GM19238 (cell line): ENCODE data around the gene OR52H1.
"Not testable (repeated sequence)": the region's sequence is repeated elsewhere in the genome, so short reads cannot be mapped to it uniquely, and the experiment has no call there.

ENCODE experiments used
- DNase-seq: peaks from one replicate; pipeline ENCODE4 v3.0.0; 2011; ENCODE audit warnings: low spot score; ENCODE audit not compliant: insufficient read length

Gene OR52H1

DNA sequence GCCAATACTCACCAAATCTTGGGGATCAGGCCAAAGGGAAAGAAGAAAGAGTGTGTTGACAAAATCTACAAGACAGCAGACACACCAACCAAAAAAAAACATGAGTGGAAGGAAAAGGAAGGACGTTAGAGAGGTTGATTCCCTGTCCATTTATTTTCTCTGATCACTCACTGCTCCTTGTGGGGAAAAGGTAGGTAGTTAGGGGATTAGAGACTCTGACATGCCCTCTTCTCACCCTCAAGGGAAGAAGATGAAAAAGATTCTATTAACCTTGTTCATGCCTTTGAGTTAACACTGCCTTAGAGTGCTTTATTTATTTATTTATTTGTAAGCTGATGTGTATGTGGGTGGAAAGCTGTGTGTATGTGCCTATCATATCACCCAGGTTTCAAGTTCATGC, at the start of gene OR52H1:
Gene OR52H1 (minus strand): TSS at position 101 of the 400 bp plus-strand sequence. CDS start 3,035 bp downstream, outside the sequence.
- no peak for DNase-seq

DNA sequence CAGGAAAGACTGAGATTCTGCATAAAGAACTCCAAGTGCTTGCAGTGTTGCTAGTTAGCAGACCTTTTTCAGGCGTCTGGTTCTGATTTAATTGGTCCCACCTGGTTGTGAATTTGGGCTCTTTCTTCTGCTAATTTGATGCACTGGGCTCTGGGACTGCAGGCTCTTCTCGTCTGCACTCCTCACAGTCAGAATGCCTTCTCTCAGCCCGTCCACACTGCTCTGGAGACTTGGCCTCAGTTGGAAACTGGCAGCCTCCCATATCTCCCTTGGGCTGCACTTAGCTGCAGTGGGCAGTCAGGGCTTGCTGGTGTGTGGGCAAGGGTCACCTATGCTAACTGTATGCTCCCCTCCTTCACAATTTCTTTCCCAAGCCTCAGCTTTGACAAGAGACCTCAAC, 49.6 kb upstream of the OR52H1 start:
- no peak for DNase-seq

DNA sequence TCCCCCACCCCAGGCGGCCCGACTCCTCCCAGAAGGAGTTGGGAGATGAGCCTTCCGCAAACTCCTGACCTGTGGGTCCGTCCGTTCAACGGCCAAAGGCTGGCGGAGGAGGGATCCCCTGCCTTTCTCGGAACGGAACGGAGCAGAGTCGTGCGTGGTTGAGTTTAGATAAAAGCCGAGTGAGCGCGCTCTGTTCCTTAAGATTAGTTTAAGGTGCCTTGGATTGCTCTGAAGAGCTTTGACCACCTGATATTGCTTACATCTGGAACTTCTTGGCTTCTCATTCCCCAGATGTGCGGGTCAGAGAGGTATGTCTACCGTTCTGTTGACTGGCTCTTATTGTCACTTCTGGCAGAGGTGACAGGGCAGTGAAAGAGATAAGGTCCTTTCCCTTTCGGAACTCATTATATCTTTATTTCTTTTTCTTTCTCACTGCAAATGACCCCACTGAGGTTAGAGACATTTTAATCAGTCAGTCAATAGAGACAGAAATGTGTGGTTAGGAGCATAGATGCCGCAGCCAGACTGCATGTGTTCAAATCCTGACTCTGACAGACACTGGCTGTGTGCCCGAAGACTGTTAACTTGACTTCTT, 48.4 kb upstream of the OR52H1 start, which contains the start of gene TRIM6:
Gene TRIM6 (plus strand): TSS at position 31 of the 595 bp plus-strand sequence. CDS start 261 bp downstream, at position 292.
- peak; percentile 16 for DNase-seq

DNA sequence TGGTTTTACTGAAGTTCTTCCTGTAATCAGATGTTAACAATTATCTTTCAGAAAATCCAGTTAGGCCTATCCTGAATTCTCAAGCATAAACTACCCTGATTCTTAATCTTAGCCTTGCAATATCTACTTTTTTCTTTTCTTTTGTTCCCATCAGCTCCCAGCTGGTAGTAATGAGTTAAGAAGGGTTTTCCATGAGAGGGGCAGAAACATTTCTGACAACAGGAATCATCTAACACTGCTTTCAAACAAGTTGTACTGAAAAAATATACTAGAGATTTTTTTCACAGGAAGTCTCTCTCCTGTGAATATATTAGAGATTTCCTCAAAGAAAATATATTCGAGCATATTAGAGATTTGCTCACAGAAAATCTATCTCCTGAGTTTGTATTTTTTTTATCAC, 44.8 kb upstream of the OR52H1 start:
- no peak for DNase-seq

DNA sequence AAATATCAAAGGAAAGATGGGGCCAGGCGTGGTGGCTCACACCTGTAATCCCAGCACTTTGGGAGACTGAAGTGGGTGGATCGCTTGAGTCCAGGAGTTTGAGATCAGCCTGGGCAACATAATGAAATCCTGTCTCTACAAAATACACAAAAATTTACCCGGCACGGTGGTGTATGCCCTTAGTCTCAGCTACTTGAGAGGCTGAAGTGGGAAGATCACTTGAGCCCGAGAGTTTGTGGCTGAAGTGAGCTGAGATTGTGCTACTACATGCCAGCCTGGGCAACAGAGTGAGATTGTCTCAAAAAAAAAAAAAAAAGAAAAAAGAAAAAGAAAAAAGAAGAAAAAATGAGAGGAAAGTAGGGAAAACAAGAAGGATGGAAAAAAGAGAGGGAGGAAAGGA, 44.3 kb upstream of the OR52H1 start:
- no peak for DNase-seq

DNA sequence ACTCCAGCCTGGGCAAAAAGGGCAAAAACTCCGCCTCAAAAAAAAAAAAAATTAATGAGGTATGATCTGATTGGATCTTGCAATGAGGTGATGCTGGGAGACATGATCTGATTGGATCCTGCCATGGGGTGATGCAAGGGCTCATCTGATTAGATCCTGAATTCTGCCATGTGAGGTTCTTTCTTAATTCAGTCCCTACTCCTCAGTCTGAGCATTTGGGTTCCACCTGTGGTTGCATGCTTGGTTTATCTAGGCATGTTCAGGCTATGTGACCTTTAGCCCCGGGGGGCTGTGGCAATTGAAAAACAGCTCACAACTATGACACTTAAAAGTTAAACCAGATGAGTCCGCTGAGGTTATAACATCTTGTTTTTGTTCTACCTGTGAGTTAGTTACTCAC, 43.3 kb upstream of the OR52H1 start:
- DNase-seq, result no peak

DNA sequence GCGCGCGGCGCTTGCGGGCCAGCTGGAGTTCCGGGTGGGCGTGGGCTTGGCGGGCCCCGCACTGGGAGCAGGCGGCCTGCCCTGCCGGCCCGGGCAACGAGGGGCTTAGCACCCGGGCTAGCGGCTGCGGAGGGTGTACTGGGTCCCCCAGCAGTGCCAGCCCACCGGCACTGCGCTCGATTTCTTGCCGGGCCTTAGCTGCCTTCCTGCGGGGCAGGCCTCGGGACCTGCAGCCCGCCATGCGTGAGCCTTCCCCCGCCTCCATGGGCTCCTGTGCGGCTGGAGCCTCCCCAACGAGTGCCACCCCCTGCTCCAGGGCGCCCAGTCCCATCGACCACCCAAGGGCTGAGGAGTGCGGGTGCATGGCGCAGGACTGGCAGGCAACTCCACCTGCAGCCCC, 41.6 kb upstream of the OR52H1 start:
- not testable (repeated sequence) for DNase-seq

DNA sequence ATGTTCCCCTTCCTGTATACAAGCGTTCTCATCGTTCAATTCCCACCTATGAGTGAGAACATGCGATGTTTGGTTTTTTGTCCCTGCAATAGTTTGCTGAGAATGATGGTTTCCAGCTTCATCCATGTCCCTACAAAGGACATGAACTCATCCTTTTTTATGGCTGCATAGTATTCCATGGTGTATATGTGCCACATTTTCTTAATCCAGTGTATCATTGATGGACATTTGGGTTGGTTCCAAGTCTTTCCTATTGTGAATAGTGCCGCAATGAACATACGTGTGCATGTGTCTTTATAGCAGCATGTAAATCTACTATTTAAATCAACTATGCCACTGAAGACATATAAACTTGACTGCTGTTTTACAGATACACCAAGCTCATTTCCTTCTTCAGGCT, 36.1 kb upstream of the OR52H1 start:
- DNase-seq, result not testable (repeated sequence)

DNA sequence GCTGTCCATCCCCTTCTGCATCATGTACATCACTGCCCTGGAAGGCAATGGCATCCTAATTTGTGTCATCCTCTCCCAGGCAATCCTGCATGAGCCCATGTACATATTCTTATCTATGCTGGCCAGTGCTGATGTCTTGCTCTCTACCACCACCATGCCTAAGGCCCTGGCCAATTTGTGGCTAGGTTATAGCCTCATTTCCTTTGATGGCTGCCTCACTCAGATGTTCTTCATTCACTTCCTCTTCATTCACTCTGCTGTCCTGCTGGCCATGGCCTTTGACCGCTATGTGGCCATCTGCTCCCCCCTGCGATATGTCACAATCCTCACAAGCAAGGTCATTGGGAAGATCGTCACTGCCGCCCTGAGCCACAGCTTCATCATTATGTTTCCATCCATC, 32.7 kb upstream of the OR52H1 start:
- no peak for DNase-seq

DNA sequence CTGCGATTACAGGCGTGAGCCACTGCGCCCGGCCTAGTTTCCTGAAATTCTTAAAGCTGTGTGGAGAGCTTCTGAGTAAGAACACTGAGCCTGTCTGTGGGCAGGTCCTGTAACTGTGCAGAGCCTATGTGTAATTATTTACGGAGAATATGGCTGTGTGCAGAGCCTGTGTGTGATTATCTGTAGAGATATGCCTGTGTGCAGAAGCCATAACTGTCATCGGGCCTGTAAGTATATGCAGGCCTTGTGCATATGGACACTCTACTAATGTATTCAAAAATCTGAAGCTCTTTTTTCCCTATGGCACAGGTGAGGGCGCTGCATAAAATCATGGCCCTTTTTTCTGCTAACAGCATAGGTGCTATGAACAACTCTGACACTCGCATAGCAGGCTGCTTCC, 32.2 kb upstream of the OR52H1 start, which contains the start of gene OR52B6:
Gene OR52B6 (plus strand): TSS at position 301 of the 400 bp plus-strand sequence. CDS start 0 bp downstream, at position 301.
- DNase-seq, result no peak

DNA sequence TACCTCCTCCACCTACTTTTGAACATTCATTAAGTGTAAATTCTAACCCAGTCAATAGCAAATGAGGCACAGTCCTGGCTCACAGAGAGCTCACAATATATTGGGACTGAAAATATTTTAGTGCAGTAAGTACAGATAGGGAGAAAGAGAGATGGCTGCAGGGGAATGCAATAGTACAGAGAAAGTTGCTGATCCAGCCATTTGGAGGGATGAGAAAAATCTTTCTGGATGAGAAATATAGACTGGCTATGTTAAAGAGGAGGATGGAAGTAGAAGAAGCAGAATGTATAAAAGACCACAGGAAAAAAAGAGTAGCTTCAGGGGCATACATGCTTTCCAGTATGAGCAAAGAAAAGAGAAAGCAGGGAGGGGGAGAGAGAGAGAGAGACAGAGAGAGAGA, 28.8 kb upstream of the OR52H1 start:
- DNase-seq, result no peak

DNA sequence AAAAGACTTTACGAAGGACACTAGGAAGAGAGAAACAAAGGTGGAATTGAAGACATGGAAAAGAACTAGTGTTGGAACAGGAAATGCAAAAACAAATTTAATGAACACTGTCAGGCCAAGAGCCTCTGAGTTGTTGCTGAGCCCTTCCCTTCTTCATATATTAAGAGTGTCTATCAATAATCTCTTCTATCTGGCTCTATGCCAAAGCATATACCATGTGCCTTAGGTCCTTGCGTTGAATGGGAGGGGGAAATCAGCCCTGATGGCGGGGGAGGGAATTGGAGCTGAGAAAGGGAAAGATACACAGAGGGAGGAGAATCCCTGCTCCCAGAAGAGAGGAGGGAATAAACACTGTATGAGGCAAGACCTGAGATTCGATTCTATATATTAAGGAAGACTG, 26.8 kb upstream of the OR52H1 start:
- no peak for DNase-seq

DNA sequence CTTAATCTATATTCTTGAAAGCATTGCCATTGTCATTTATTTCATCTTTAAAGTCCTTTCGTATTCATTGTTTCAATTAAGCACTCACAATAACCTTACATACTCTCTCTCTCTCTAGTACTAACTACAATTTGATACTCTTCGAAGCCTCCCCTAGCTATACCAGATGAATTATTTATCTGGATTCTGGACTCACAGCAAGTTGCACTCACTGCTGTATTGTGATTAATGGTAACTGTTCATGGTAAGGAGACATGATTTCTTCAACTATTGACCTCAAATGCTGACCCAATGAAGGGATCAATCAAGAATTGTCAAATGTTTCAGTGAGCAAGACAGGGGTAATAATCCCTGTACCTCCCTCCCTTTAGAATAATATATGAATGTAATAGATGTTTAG, 26.3 kb upstream of the OR52H1 start:
- no peak for DNase-seq

DNA sequence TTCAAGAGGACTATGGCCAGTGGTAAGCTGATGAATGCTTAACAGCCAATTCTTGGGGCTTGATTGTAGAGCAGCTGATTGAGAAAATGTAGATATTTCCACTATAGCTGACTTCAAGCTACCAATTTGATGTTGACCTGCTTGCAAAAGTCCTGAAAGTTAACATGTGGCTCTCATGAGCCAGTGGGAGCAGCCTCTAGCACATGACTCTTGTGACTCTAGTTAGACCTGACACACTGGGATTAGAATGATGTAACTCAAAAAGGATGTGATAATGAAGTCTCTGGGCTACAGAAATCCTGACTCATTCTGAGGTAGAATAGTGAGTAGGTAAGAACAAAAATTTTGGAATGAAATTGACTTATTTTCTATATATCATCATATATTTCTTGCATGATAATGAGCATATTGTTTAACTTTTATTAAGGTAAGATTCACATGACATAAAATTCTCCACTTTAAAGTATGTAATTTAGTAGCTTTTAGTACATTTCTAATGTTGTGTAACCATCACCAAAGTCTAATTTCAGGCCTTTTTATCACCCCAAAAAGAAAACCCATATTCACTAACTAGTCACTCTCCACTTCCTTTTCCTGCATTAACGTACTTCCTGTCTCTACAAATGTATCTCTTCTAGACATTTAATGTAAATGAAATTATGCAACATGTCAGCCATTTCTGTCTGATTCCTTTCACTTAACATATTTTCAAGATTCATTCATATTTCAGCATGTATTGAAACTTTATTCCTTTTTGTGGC, 16.1 kb upstream of the OR52H1 start:
- no peak for DNase-seq

DNA sequence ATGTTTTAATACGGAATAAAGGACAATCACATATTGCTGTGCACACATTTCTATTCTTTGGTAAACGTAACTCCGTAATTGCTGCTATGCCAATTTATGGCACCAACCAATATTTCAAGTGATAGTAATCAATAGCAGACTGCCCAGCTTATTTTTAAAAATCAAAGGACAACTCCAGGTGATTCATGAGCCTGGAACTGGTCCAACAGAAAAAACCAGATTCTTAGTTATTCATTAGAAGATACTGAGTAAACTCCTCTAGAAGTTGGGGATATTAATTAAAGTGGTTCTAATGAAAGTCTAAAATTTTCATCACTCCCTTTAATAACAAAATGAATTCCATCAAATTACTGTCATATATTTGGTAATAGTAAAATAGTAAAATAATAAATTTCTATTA, 9.4 kb upstream of the OR52H1 start:
- DNase-seq, result no peak

DNA sequence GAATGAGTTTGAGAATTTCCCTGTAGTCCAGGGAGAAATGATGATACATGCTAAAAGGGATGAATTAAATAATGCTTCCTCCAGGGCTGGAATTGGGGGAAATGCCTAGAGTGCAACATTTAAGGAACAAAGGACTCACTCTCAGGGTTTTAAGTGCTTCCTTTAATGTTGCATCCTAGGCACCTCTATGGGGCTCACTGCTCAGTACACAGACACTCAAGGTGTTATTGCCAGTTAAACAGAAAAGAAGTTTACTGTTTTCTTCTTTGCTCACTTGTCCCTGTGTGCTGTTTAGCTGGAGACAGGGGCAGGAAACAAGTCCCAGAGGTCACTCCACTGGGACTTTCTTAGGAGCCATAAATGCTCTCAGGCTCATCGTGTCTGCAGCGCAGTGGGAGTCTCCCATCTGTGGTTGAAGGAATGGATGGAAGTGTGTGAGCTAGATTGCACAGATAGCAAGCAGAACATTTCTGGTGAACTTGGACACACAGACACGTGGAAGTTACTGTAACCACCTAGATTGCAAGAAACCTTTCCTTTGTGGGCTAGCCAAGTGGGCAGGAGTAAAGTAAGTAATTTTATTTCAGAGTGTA, 8.4 kb upstream of the OR52H1 start:
- no peak for DNase-seq

DNA sequence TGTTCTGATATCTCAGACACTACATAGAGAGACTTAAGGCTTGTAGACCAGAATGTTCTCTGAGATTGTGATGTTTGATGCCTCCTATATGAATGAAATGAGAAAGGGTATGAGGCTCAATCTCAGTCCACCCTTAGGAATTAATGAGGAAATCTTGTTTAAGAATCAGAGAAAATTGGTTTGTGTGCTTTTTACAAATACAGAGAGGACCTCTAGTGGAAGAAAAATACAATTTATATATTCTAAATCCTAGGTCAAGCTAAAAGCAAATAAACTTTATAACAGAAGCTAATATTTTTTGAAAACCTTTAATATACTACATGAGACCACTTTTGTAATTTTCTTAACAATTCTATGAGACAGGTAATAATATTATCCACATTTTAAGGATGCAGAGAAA, 5.0 kb upstream of the OR52H1 start:
- DNase-seq, result no peak

DNA sequence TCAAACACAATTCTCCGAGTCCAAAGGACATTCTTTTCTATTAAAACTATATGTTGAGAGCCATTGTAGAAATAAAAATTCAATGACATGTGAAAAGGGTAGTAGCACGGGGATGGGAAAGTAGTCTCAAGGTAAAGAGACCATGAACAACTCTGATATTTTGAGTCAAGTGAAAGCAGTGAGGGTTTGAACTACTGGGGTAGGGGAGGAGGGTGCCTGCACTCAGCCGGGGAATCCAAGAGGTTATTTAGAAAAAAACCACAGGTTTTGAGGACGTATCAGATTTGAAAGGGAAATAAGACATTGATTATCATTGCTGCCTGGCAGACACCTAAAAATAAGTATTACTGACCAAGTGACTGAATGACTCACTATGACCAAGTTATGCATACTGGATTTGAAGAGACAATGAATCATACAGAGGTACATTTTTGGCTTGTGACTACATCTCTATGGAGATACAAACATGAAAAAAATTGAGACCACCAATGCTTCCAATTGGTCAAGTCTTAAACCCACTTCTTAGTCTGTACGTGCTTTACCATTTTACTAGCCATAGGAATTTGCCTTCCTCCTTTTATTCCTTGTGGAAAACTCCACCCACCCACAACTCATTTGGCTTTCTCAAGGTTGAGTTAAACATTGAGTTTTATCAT, 2.2 kb upstream of the OR52H1 start:
- DNase-seq, result no peak

DNA sequence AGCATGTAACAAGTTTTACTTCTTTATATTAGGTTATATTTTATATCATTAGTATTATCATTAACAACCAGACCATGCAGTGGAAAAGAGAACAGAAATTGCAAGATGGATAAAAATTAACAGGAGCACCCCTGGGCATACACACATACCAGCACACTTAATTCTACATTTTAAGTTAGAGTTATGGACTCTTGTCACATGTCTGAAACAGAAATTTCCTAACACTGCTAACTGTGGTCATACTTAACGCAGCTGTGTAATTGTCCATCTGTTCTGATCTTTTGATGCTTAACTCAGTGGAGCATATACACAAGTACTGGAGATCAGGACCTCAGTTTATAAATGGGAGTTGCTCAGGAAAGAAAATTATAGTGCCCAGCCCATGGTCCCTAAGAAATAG, 358 bp downstream of the OR52H1 start:
- DNase-seq, result no peak

DNA sequence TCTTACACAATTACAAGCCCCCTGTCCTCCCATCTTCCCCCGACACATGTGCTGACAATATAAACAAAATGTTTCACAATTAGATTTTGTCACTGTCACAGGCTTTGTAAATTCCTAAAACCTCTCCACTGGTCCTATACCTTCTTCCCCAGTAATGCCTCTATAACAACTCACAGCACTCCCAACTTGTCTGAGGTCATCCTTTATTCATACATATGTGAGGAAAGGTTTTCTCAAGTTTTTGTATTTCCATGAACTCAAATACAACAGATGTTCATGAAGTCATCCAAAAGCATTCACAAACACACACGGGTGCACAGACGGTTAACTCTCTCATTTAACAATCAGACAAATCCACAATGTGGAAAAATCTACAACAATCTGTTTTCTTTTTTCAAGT, 1.9 kb downstream of the OR52H1 start:
- no peak for DNase-seq

DNA sequence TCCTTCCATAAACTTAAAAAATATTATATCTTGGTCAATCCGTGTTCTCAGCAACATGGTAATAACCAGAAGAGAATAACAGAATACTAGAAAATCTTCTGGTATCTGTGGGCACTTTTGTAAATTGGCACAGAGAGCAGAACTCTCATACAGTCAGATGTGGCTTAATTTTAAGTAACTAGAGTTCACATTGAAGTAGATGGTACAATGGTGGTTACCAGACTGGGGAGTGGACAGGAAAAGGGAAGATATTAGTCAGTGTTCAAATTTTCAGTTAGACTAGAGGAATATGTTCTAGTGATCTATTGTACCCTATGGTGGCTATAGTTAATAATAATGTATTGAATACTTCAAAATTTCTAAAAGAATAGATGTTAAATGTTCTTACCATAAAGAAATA, 6.9 kb downstream of the OR52H1 start:
- no peak for DNase-seq

DNA sequence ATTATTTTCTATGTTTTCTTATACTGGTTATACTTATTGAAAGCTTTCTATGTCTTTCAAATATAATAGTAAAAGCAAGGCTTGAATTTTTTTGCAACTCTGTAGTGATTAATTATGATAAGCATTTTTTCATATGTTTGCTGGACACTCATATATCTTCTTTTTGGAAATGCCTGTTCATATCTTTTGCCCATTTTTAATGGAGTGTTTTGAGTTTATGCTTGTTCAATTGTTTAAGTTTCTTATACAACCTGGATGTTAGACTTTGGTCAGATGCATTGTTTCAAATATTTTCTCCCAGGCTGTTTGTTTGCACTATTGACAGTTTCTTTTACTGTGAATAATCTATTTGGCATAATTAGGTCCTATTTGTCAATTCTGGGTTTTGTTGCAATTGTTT, 11.9 kb downstream of the OR52H1 start:
- DNase-seq, result no peak
